HG03575 (cell line): Measurements from ENCODE around the gene CAMKK2.

ENCODE experiments used
- ATAC-seq: cut with Tn5 transposase; IDR thresholded peaks from one replicate; pipeline ENCODE4 v1.9.1; 2021; ENCODE audit not compliant: unreplicated experiment, insufficient number of reproducible peaks, low FRiP score; ENCODE audit errors: extremely low read depth

The CAMKK2 gene

DNA sequence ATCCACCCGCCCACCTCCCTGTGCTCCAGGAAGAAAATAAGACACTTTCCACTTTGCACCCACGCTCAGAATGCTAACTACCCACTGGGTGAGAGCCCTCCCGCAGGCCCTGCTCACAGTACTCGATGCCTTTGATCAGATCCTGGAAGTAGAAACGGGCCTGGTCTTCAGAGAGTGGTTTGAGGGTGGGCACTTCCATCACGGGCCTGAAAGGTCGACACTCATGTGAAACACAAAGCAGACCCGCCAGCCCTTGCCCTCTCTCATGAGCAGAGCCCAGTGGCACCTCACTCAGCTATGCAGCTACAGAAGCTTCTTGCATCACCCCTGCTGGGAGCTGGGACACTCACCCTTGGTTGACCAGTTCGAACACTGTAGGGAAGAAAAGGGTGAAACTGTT, 41.1 kb downstream of the CAMKK2 start:
- ATAC-seq: no peak

GRCh38 chr12:121253638-121254335, 42.7 kb downstream of the CAMKK2 start:
- ATAC-seq: no peak

DNA sequence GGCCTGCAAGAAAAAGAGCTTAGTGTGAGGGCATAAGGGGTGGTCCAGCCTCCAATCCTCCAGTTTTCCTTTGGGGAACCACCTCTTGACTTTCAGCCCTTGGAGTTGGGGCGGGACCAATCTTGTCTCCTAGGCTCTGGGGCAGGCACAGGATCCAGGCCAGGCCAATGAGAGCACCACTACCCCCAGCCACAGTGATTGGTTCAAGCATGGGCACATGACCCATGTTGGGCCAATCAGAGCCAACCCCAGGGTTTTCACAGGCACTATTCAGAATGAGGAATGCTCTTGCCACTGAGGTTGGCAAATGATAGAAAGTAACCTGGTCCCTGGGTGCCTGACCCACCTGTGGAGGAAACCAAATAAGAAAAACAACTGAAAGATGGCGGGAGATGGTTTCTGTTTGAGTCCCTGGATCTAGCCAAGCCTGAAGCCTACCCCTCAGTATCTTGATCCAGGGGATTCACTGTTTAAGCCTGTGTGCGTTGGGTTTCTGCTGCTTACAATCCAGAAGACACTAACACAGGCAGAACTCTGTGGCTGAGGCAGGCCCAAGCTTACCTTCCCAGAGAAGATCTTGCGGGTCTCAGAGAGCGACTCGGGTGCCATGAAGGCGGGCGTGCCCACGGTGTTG, 43.7 kb downstream of the CAMKK2 start:
- ATAC-seq: no peak

GRCh38 chr12:121251838-121252237, 44.7 kb downstream of the CAMKK2 start:
- ATAC-seq: no peak

- ATAC-seq: no peak
Observed at GRCh38 chr12:121250359-121250758, 46.1 kb downstream of the CAMKK2 start.

DNA sequence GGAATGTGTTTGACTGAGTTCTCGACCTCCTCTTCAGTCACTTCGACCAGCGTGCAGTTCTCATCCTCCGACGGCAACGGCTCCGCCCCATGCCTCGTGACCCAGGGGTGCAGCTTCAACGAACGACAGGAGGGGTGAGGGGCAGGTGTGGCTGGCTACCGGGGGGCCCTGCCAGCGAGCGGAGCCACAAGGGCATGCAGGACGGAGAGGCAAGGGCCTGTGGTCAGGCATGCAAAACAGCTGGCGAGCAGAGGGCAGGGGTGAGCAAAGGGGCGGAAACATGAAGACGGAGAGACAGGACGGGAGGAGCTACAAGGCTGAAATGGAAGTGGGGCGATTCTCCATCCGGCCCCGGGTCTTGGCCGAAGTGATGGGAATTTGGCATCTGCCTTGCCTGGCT, 47.9 kb downstream of the CAMKK2 start:
- no peak for ATAC-seq

DNA sequence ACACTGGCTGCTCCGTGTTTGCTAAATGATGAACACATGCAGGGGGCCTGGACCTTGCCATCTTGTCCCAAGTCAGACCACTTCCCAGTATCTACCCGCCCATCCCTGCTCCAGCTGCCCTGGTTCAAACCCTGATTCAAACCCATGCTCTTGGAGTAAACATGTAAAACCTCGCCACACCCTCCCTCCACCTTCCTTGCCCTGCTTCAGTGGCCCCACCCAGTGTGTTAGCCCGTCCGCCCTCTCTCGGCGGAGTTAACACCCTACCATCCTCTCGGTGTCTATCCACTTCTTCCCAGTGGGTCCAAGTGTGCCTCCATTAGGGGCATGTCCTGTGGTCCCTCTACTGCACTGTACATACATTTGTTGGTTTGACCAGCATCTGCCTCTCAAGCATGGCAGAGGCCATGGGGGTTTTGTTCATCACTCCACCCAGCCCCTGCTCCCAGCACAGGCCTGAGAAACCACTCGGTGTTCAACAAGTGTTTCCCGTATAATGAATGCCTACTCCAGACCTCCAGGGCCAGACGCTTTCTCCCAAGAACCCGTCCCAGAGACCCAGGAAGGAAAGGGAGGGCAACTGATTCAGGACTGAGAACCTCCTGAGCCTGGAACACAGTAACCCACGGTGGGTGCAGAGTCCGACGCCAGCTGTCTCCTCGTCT, 49.5 kb downstream of the CAMKK2 start:
- ATAC-seq: no peak

GRCh38 chr12:121245951-121246350, 50.6 kb downstream of the CAMKK2 start:
- ATAC-seq: no peak

GRCh38 chr12:121245031-121245430, 51.5 kb downstream of the CAMKK2 start:
- no peak for ATAC-seq

- no peak for ATAC-seq
Observed at GRCh38 chr12:121241156-121241970, 55.1 kb downstream of the CAMKK2 start.

DNA sequence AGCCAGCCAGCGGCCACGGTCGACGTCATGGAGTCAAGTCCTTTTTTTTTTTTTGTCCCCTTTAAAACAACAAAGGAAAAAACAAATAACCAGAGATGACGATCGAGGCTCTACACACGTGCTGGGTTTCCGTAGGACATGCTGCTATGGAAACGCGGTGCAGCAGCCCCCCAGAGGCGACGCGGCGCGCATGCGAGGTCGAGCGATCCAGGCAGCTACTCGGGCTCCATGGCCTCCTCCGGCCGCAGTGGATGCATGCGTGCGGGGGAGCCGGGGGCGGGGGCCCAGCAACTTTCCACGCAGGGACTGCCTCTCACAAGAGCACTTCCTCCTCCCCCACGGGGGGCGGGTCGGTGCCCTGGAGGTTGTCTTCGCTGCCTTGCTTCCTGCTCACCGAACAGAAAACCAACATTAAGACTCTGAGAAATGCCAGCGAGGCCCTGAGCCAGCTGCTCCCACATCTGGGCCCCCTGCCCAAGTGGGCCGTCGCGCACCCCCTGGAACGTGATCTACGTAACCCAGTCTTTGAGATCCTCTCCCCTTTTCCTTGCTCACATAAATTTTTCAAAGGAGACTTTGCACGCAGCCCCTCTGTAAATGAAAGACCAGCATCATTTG, 55.9 kb downstream of the CAMKK2 start:
- no peak for ATAC-seq

- no peak for ATAC-seq
Observed at GRCh38 chr12:121240062-121240420, 56.5 kb downstream of the CAMKK2 start.

- no peak for ATAC-seq
Observed at GRCh38 chr12:121239351-121240061, 57.0 kb downstream of the CAMKK2 start.

- no peak for ATAC-seq
Observed at GRCh38 chr12:121238604-121239350, 57.7 kb downstream of the CAMKK2 start.

GRCh38 chr12:121238086-121238485, 58.4 kb downstream of the CAMKK2 start:
- ATAC-seq: no peak

DNA sequence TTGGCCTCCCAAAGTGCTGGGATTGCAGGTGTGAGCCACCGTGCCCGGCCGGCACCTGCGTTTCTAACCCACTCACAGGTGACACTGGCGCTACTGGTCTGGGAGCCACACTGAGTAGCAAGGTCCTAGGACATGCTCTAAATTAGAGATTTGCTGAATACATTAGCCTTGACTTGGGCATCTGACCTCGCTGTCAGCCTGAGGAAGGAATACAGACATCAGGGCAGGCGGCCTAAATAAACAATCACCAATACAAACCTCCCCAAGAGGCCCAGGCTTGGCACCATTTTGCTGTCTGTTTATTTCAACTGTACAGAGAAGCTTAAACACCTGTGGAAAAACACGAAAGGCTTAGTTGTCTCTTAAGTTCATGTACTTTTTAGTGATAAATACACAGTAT, 59.1 kb downstream of the CAMKK2 start:
- no peak for ATAC-seq

DNA sequence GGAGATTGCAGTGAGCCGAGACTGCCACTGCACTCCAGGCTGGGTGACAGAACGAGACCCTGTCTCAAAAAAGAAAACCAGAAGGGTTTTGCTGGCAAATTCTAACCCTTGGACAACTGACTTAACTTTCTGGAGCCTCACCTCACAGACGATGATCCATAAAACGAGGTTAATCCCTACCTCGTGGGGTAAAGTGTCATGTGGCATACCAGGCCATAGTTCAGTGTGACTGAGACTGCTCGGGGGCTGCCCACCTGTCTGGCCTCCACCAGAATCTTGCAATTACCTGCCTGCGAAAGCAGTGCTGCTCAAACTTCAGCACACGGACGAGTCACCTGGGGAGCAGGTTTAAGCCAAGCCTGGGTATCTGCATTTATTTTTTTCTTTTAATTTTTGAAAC, 59.7 kb downstream of the CAMKK2 start:
- ATAC-seq: no peak

- ATAC-seq: no peak
Observed at GRCh38 chr12:121233628-121234020, 62.9 kb downstream of the CAMKK2 start.
